KMS-11 (cell line): ENCODE results near the gene SLC27A5.
"Not testable (repeated sequence)": the region's sequence is repeated elsewhere in the genome, so short reads cannot be mapped to it uniquely, and the experiment has no call there.

Experiments
- H2AFZ ChIP-seq: fragments of 200-600 bp; sonication (generic); 2 replicates; pipeline ENCODE4 v1.6.1; 2016; ENCODE audit warnings: antibody characterized with exemption, mixed run types, low read depth
- H3K27ac ChIP-seq: fragments of 200-600 bp; sonication (generic); 2 replicates; pipeline ENCODE4 v1.6.1; 2016; ENCODE audit warnings: mild to moderate bottlenecking, mixed run types
- H3K27me3 ChIP-seq: fragments of 200-600 bp; sonication (generic); 2 replicates; pipeline ENCODE4 v1.6.1; 2017; ENCODE audit warnings: mild to moderate bottlenecking, low read depth, mixed run types, moderate library complexity; ENCODE audit not compliant: insufficient read depth
- H3K36me3 ChIP-seq: fragments of 200-600 bp; sonication (generic); 2 replicates; pipeline ENCODE4 v1.6.1; 2017; ENCODE audit warnings: mild to moderate bottlenecking, mixed run types; ENCODE audit not compliant: insufficient read depth
- H3K4me1 ChIP-seq: fragments of 200-600 bp; sonication (generic); 2 replicates; pipeline ENCODE4 v1.6.1; 2016; ENCODE audit warnings: mild to moderate bottlenecking, low read depth, mixed run types; ENCODE audit not compliant: poor library complexity, severe bottlenecking
- H3K4me2 ChIP-seq: fragments of 200-600 bp; sonication (generic); 2 replicates; pipeline ENCODE4 v1.7.0; 2016; ENCODE audit warnings: mild to moderate bottlenecking, mixed run types
- H3K4me3 ChIP-seq: fragments of 200-600 bp; sonication (generic); IDR thresholded peaks from 2 replicates; pipeline ENCODE4 v1.6.1; 2017; ENCODE audit warnings: low read depth, low read length, mixed read lengths; ENCODE audit not compliant: insufficient read depth
- H3K79me2 ChIP-seq: fragments of 200-600 bp; sonication (generic); 2 replicates; pipeline ENCODE4 v1.6.1; 2016; ENCODE audit warnings: low read depth, mixed run types; ENCODE audit not compliant: insufficient read depth
- H3K9ac ChIP-seq: fragments of 200-600 bp; sonication (generic); 2 replicates; pipeline ENCODE4 v1.6.1; 2016; ENCODE audit warnings: mild to moderate bottlenecking, mixed run types
- H4K20me1 ChIP-seq: fragments of 200-600 bp; sonication (generic); 2 replicates; pipeline ENCODE4 v1.6.1; 2016; ENCODE audit warnings: mild to moderate bottlenecking, mixed run types; ENCODE audit not compliant: insufficient read depth
- TF ChIP-seq, protein P1 (sequence below): fragments of 200-600 bp; sonication (generic); conservative IDR thresholded peaks from 2 replicates; pipeline ENCODE4 v1.6.1; 2017; ENCODE audit warnings: low read depth, mild to moderate bottlenecking, antibody characterized with exemption, low read length, moderate library complexity, mixed read lengths

The SLC27A5 gene

DNA sequence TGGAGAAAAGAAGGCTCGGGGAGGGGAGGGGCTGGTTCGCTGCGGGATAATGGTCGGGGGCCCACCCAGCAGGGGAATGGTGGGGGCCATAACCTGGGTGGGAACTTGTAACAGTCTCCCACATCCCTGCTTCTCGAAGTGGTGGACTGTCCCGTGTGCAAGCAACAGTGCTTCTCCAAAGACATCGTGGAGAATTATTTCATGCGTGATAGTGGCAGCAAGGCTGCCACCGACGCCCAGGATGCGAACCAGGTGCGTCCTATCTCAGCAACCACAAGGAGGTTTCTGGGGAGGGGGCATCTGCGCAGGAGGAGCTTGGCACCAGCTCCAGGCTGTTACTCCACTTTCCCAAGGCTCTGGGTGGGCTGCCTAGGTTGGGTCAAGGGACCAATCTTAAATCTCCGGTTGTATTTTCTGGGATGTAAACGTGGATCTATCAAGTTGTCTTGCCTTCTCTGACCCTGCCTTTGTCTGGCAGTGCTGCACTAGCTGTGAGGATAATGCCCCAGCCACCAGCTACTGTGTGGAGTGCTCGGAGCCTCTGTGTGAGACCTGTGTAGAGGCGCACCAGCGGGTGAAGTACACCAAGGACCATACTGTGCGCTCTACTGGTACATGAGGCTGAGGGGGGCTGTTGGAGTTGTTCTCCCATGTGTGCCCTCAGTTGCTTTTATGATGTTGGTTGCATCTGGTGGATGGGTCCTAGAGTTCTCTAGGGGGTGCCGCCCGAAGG, 33.7 kb upstream of the SLC27A5 start:
- peaks cover 16% of the 10 kb centered on the region; the same call in 1 of the 2 replicates for H3K36me3 ChIP-seq
- H4K20me1 ChIP-seq: peaks cover 27% of the 10 kb centered on the region
- H2AFZ ChIP-seq: no peak overlapping the region
- TF ChIP-seq, protein P1, sequence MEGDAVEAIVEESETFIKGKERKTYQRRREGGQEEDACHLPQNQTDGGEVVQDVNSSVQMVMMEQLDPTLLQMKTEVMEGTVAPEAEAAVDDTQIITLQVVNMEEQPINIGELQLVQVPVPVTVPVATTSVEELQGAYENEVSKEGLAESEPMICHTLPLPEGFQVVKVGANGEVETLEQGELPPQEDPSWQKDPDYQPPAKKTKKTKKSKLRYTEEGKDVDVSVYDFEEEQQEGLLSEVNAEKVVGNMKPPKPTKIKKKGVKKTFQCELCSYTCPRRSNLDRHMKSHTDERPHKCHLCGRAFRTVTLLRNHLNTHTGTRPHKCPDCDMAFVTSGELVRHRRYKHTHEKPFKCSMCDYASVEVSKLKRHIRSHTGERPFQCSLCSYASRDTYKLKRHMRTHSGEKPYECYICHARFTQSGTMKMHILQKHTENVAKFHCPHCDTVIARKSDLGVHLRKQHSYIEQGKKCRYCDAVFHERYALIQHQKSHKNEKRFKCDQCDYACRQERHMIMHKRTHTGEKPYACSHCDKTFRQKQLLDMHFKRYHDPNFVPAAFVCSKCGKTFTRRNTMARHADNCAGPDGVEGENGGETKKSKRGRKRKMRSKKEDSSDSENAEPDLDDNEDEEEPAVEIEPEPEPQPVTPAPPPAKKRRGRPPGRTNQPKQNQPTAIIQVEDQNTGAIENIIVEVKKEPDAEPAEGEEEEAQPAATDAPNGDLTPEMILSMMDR: no peak
- peak overlapping the region; percentile 62; the same call in 1 of the 2 replicates for H3K9ac ChIP-seq
- peaks cover 49% of the 10 kb centered on the region for H3K79me2 ChIP-seq
- peak overlapping the region; percentile 95 for H3K4me2 ChIP-seq
- peaks cover 11% of the 10 kb centered on the region for H3K4me1 ChIP-seq
- H3K27ac ChIP-seq: peak overlapping the region; percentile 40
- H3K4me3 ChIP-seq: peak overlapping the region; percentile 21
- H3K27me3 ChIP-seq: no peaks in the 10 kb centered on the region; the same call in 1 of the 2 replicates

DNA sequence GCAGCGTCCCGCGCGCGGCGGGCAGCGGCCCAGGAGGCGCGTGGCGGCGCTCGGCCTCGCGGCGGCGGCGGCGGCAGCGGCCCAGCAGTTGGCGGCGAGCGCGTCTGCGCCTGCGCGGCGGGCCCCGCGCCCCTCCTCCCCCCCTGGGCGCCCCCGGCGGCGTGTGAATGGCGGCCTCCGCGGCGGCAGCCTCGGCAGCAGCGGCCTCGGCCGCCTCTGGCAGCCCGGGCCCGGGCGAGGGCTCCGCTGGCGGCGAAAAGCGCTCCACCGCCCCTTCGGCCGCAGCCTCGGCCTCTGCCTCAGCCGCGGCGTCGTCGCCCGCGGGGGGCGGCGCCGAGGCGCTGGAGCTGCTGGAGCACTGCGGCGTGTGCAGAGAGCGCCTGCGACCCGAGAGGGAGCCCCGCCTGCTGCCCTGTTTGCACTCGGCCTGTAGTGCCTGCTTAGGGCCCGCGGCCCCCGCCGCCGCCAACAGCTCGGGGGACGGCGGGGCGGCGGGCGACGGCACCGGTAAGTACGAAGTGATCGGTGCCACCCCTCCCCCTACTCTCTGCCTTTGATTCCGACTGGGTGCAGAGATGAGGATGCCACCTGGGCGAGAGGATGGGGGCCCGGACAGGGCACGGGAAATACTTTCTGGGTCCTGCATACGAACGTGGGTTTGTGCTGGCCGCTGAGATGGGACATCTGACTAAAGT, 32.9 kb upstream of the SLC27A5 start:
- Histone ChIP-seq H4K20me1 (peaks cover 27% of the 10 kb centered on the region), H3K4me3 (peak overlapping the region; percentile 21), H3K36me3 (peaks cover 9% of the 10 kb centered on the region; the same call in 1 of the 2 replicates), H3K27me3 (no peaks in the 10 kb centered on the region; the same call in 1 of the 2 replicates), H3K4me1 (peaks cover 11% of the 10 kb centered on the region), H2AFZ (no peak overlapping the region), H3K4me2 (peak overlapping the region; percentile 95), H3K79me2 (peaks cover 49% of the 10 kb centered on the region), H3K27ac (peak overlapping the region; percentile 69), H3K9ac (peak overlapping the region; percentile 77; the same call in 1 of the 2 replicates)
- TF ChIP-seq, protein P1: no peak

DNA sequence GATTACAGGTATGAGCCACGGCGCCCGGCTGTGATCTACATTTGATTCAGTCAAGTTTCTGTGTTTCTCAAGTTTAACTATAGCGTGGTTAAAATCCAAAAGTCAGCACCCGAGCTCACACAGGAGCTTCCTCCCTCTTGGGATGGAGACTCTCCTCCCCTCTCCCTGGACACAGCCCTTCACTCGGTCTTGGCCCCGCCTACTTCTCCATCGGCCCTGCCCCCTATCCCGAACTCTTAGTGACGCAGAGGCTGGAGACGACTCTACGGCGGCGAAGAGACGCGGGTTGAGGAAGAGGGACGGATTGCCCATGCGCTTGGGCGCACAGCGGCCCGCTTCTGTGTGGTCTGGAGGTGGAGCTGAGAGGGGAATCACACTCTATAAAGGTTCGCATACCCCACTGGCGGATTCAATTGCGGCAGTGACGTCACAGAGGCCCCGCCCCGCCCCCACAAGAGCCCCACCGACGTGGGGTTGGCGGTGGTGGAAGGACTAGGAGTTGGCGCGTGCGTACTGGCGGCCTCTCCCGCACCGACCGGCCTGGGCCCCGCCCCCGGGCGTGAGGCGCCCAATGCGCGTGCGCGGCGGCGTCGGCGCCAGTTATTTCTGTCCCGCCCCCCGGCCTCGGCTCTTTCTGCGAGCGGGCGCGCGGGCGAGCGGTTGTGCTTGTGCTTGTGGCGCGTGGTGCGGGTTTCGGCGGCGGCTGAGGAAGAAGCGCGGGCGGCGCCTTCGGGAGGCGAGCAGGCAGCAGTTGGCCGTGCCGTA, 32.2 kb upstream of the SLC27A5 start, which contains the start of gene TRIM28:
TSS of gene TRIM28 (plus strand) at position 239 of the 765 bp plus-strand sequence. CDS start 694 bp downstream, outside the sequence.
- Histone ChIP-seq H3K9ac (peak within 1 kb of the TSS; percentile 77; the same call in 1 of the 2 replicates), H3K79me2 (peaks cover 42% of the 10 kb centered on the region), H3K27me3 (no peaks in the 10 kb centered on the region; the same call in 1 of the 2 replicates), H3K4me1 (peaks cover 11% of the 10 kb centered on the region), H3K27ac (peak within 1 kb of the TSS; percentile 69), H4K20me1 (peaks cover 27% of the 10 kb centered on the region), H3K4me2 (peak within 1 kb of the TSS; percentile 95), H2AFZ (peak within 1 kb of the TSS; percentile 54), H3K36me3 (peaks cover 7% of the 10 kb centered on the region; the same call in 1 of the 2 replicates), H3K4me3 (peak within 1 kb of the TSS; percentile 21)
- TF ChIP-seq, protein P1: no peak

DNA sequence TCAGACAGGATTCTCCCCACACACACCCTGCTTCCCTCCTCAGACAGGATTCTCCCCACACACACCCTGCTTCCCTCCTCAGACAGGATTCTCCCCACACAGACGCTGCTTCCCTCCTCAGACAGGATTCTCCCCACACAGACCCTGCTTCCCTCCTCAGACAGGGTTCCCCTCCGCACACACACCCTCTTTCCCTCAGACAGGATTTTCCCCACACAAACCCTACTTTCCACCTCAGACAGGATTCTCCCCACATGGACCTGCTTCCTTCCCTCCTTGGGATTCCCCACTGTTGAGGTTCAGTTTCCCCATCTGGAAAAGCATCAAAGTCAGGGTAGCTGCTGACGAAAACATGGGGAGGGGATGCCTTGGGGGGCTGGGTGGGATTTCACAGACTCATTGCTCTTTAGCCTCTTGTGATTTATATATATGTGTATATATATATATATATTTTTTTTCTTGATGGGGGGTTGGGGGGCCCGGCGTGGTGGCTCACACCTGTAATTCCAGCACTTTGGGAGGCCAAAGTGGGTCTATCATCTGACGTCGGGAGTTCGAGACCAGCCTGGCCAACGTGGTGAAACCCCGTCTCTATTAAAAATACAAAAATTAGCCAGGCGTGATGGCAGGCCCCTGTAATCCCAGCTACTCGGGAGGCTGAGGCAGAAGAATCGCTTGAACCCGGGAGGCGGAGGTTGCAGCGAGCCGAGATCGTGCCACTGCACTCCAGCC, 31.0 kb upstream of the SLC27A5 start:
- H2AFZ ChIP-seq, H3K4me2 ChIP-seq, H3K27ac ChIP-seq, H3K27me3 ChIP-seq, H3K36me3 ChIP-seq, H3K4me3 ChIP-seq, H3K9ac ChIP-seq: not testable (repeated sequence)
- Histone ChIP-seq H3K79me2 (peaks cover 32% of the 10 kb centered on the region), H4K20me1 (peaks cover 21% of the 10 kb centered on the region), H3K4me1 (peaks cover 11% of the 10 kb centered on the region)

DNA sequence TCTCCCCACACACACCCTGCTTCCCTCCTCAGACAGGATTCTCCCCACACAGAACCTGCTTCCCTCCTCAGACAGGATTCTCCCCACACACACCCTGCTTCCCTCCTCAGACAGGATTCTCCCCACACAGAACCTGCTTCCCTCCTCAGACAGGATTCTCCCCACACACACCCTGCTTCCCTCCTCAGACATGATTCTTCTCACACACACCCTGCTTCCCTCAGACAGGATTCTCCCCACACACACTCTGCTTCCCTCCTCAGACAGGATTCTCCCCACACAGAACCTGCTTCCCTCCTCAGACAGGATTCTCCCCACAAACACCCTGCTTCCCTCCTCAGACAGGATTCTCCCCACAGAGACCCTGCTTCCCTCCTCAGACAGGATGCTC, 27.4 kb upstream of the SLC27A5 start:
- not testable (repeated sequence) for H3K9ac ChIP-seq, H3K4me2 ChIP-seq, H3K36me3 ChIP-seq, H2AFZ ChIP-seq, H3K4me1 ChIP-seq, H3K4me3 ChIP-seq, H3K27ac ChIP-seq, H3K79me2 ChIP-seq, H4K20me1 ChIP-seq, H3K27me3 ChIP-seq
